ENCODE measurements around the gene KCNQ2.
"Not testable (repeated sequence)": the region's sequence is repeated elsewhere in the genome, so short reads cannot be mapped to it uniquely, and the experiment has no call there.

KCNQ2 gene

GRCh38 chr20:63488315-63489251, 16.1 kb upstream of the KCNQ2 start:
- no peak for DNase-seq

- DNase-seq: no peak
Observed at GRCh38 chr20:63487781-63488241, 15.4 kb upstream of the KCNQ2 start.

DNA sequence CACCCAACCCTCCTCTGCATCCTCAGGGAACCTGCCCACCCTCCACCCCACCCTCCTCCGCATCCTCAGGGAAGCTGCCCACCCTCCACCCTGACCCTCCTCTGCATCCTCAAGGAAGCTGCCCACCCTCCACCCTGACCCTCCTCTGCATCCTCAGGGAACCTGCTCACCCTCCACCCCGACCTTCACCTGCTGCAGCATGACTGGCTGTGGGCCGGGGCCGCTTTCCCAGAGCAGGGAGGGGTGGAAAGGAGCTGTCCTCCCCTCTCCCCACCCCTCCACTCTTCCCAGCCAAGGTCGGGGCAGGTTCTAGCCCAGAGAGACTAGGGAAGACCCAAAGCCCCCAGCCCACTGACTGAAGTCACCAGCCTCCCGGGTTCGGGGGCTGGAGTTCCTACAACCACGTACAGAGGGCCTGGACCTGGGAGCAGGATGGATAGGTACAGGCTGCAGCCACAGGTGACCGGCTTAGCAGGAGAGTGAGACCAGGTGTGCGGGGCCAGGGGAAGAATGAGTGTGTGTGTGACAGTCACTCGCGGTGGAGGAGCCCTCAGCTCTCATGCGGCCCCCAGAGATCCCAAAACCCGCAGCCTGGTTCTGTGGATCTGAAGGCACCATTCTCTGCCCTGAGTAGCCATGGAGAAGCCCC, 14.8 kb upstream of the KCNQ2 start:
- no peak for DNase-seq

GRCh38 chr20:63486300-63486855, 13.9 kb upstream of the KCNQ2 start:
- DNase-seq: no peak

DNA sequence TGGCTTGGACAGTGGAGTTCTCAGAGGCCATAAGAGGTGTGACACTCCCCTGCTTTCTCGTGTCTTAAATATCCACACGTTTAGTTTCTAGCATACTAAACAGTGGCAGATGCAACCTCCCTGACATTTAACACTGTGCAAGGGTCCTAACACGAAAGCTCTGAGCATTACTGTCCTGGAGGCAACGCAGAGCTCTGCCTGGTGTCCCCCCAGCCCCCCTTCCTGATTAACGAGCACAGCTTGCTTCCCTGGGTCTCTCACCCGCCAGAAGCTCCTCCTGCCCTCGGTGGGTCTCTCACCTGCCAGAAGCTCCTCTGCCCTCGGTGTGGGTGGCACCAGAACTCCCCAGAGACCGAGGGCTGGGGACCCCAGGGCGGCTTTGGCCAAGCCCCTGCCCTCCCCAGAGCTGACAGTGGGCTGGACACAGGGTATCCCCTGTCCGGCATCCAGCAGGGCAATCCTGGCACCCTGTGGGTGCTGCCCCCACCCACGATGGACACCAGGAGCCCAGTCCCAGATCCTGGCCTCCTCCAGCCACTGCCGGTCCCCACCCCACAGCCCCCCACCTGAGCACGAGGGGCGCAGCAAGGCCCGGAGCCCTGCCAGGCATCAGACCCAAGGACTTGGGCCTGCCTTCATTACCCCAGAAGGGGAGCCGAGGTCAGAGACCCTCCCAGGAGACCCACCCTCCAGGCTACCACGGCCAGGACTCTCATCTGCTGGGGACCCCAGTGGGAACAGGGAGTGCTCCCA, 12.4 kb upstream of the KCNQ2 start:
- no peak for DNase-seq

- DNase-seq: no peak
Observed at GRCh38 chr20:63484236-63484635, 11.8 kb upstream of the KCNQ2 start.

DNA sequence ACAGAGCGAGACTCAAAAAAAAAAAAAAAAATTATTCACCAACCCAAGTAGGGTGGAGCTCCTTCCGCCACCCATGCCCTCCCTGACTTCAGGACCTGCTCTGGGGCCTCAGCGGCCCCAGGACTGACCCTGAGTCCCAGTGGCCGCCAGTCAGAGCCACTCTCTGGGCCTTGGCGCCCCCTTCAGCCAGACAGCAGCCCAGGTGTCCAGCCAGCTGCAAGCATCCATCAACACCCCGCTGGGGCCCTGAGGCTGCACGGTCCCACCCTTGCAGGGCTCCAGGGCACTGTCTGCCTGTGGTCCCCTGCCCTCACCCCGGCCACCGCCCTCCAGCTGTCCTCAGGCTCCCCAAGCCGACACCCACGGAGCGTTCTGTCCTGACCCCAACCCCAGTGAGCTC, 11.4 kb upstream of the KCNQ2 start:
- DNase-seq: no peak

GRCh38 chr20:63482021-63482587, 9.6 kb upstream of the KCNQ2 start:
- no peak for DNase-seq

DNA sequence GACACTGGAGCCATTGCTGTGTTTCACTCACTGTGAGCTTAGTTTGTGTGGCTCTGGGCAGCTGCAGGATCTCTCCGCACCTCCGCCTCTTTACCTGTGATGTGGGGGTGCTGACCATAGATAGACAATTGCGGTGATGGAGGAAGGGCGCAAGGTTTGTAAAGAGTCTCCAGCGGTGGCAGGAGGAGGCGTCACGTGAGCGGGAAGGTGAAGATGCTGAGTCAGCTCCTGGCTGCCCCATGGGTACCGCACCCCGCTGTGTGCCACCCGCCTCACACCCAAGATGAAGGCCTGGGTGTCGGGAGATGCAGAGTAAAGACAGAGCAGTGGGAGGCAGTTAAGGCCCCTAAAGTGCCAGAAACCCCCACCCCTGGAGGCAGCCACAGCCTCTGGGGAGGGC, 9.0 kb upstream of the KCNQ2 start:
- no peak for DNase-seq

DNA sequence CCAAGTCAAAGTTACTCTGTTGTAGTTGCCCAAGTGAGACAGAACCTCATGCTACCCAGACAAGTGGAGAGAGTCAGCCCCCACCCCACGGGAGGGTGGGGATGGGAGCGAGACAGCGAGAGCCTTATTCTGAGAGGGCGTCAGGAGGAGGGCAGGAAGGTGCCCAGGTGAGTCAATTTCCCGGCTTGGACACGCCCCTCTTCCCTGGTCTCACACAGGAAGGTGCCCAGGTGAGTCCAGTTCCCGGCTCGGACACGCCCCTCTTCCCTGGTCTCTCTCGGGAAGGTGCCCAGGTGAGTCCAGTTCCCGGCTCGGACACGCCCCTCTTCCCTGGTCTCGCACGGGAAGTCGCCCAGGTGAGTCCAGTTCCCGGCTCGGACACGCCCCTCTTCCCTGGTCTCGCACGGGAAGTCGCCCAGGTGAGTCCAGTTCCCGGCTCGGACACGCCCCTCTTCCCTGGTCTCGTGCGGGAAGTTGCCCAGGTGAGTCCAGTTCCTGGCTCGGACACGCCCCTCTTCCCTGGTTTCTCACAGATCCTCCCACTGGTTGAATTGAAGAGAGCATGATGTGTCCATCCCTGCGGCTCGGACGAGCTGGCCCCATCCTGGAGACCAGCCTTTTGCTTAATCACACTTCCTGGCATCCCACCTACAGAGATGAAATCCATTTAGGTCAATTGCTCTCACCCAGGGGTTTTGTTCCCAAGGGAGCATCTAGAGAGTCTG, 7.4 kb upstream of the KCNQ2 start:
- DNase-seq: not testable (repeated sequence)

DNA sequence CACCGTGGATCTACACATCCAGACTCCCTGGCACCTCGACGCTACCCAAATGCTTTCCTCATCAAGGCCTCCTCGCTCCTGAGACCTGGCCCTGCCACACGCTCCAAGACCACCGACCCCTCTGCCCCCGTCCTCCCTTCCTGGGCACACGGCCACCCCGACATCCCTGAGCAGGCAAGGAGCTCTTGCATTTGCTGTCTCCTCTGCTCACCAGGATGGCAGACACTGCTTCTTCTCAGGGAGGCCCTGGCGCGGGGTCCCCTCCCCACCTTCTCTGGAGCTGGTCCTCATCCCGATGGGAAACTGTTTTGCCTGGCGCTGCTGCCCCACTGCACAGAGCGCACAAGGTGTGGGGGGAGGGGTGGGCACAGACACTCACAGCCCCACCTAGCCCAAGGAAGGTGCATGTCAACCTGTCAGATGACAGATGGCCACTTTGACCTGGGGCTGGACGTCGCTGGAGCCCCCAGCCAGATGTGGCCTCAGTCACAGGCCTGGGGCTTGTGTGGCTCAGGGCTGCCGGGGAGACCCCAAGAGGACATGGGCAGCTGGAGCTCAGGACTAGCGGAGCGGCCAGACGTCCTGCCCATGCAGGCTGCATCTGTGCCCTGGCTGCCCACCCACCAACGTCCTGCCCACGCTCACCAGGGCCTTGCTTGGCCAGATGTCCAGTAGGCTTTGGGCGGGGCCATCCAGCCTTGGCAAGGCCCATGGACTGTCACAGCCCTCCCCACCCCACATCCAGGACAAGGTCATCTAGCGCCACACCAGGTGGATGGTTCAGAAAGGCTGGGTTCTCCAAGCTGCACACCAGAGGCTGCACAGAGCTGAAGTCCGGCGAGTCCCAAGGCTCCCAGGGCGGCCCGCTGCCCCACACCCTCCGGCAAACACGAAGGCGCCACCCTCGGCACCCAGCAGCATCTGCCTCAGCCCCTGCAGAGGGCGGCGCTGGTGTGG, 6.2 kb upstream of the KCNQ2 start:
- DNase-seq: no peak

DNA sequence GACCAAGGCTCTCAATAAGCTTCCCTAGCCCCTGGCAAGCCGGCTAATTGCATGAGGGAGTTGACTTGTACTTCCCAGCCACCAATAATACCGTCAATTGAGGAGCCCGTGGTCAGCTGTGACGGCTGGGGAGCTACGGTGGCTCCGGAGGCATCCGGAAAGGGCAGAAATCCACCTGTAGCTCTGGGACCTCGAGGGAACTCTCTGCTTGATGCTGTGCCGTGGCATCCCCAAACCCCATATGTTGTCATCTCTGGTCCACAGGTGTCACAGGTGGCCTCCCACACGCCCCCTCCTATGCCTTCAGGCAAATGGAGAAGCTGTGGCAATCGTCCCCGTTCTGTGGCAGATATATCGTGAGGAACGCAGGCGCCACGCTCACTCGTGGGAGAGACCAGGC, 5.5 kb upstream of the KCNQ2 start:
- DNase-seq: no peak

DNA sequence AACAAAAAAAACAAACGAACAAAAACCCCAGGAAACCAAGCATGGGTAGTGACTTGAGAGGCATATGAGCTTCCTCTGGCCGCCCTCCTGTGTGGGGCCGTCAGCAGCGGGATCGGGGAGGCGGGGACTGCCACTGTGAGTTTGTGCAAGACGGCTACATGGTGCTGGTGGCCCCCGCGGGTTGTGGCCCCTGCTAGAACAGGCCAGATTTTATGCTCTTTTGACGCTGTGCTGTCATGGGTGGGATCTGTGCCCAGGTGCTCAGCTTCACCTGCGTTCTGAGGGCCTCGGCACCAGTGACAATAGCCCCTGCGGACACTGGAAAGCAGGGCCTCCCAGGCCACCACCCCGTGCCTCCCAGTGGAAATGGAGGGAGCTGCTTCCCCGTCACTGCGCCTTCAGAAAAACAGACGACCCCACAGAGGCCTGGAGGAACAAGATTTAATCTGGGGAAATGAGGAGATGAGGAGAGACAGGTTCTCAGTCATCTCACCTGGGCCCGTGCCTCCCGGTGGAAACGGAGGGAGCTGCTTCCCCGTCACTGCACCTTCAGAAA, 4.7 kb upstream of the KCNQ2 start:
- DNase-seq: no peak

DNA sequence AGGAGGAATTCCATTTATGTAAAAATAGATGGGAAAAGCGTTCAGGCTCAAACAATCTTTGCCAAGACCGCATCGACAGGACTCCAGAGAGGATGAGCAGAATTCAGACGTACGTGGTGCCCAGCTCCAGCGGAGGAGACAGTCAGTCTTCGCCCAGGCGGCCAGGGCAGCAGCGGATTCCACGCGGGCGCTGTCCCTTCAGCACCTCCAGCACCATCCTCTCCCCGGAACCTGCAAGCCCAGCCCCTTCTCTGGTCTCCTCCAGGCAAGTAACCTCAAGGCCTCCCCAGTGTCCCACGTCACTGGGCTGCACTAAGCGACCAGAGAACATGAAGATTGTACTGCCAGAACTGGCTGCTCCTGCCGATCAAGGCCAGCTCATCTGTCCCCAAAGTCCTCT, 2.8 kb upstream of the KCNQ2 start:
- peak; percentile 46 for DNase-seq

DNA sequence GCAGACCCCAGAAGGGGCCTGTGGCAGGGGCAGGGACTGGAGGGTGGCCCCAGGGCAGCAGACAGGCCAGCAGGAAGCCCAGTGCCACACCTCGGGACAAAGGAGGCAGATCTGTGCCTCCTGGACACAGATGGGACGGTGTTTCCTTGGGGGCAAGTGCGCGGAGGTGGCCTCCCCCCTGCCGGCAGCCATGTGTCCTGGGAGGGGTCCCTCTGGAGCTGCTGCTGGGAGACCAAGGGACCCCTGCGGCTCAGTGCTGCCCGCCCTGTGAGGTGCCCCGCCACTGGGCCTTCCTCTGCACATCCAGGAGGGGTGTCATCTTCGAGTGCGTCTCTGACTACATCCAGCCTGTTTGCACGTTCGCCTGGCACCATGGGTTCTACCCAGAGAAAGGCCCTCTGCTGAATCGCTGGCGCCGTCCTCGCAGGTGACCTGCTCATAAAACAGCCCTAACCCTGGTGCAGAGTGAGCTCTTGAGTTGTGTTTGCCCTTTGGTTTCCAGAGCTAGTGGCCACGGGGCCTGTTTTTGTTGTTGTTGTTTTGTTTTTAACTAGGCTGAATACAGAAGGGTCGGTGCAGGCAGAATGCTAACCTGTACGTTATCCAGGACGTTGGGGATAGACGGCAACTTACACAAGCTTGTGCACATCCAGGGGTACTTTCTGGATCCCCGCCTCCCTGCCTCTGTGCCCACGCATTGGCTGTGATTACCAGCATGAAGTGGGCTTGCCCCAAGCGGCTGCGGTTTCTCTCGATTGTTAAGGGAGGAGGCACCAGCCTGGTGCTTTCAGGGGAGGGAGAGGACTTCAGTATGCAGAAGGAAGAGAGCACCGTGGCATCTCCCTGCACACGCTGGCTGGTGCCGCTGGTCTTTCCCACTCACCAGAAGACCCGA, 1.3 kb upstream of the KCNQ2 start:
- DNase-seq: peak; percentile 38

GRCh38 chr20:63472862-63473390, 471 bp upstream of the KCNQ2 start:
- no peak for DNase-seq

DNA sequence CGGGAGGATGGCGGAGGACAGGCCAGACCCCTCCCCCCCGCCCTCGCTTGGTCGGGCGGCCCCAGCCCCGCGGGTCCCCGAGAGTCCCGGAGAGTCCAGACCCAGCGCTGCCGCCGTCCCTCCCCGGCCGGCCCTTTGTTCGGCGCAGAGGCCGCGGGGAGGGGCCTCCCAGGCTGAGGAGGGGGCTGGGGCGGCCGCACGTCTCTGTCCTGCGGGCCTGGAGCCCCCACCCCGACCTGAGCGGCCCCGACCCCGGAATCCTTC, 806 bp downstream of the KCNQ2 start:
- DNase-seq: no peak

DNA sequence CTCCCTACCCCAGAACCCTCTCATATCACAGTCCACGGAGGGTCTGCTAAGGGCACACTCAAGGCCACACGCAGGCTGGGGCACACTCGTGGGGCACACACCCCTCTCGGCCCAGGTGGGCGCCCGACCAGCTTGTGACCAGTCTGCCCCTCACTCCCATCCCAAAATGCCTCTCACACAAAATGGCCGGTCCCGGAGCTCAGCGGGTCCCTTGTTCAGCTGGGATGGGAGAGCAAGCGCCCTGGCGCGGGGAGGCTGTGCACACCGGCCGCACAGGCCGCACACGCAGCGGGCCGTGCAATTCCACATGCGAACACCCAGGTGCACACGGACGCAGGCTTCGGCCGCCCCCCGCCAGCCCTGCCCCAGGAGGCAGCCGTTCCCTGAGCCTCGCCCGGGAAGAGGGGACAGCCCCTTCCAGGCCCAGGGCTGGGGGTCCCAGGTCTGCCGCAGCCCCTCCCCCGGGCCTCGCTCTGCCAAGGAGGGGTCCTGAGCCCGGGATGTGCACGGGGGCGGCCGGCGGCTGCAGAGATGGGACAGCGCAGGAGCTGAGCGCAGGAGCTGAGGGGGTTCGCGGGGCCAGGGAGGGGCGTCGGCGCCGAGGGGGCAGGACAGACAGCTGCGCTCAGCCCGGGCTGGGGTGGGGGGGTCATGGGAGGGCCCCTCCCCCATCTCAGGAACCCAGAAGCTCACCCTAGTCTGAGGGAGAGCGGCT, 1.3 kb downstream of the KCNQ2 start:
- DNase-seq: no peak

DNA sequence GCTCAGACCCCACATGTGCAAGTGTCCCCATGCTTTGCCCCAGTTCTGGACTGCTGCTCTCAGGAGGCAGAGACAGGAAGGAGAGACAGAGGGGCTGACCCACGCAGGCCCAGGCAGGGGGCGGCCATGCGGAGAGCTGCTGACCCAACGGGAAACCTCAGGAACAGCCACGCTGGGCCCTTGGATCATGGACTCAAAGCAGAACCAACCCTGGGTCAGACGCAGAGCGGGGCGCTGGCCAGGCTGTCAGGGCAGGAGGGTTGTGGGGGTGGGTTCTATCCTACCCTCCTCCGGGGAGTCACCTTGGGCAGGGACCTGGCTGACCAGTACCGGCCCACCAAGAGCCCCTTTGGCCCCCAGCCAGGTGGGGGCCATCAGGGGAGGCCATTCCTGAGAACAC, 2.0 kb downstream of the KCNQ2 start:
- DNase-seq: no peak
